Panc1 (cell line): Measurements from ENCODE around the gene KRT6A. TPM values are rescaled to one million over a fixed set of nuclear protein-coding genes. Genes with fewer than 3 reads are reported as not detected.

Experiments
- ATAC-seq: fragments of 200-7000 bp; cut with Tn5 transposase; 2 replicates; pipeline ENCODE4 v1.9.1; 2020; ENCODE audit warnings: mild to moderate bottlenecking, moderate library complexity
- BruUV-seq: library from RNA; stranded (reverse); fragments of 400-500 nt; replicated peaks from 2 replicates; lab custom pipeline; 2021; lab: Mats Ljungman, UMichigan
- CTCF ChIA-PET: fragments of 300-600 bp; sonication (Branson Sonifier 250); formaldehyde crosslinking; loops from one replicate; lab custom pipeline; 2022; ENCODE audit warnings: antibody characterized with exemption; lab: Charles Lee
- POLR2A ChIA-PET: fragments of 300-600 bp; sonication (Branson Sonifier 250); formaldehyde crosslinking; loops from one replicate; lab custom pipeline; 2022; ENCODE audit warnings: antibody characterized with exemption; lab: Charles Lee
- DNase-seq: peaks from one replicate; pipeline ENCODE4 v3.0.0-alpha.2; 2010; ENCODE audit warnings: low read depth, low spot score
- H3K27ac ChIP-seq: 2 replicates; pipeline ENCODE4 v1.5.1; 2011; ENCODE audit warnings: mild to moderate bottlenecking, low read length, inconsistent platforms
- H3K27me3 ChIP-seq: fragments of 200-500 bp; sonication (Bioruptor generic); 2 replicates; pipeline ENCODE4 v1.6.0; 2014; ENCODE audit warnings: low read length, inconsistent platforms; ENCODE audit not compliant: control insufficient read depth, insufficient read depth
- H3K36me3 ChIP-seq: fragments of 200-500 bp; sonication (Bioruptor generic); 2 replicates; pipeline ENCODE4 v1.5.1; 2014; ENCODE audit warnings: inconsistent platforms, mild to moderate bottlenecking, low read length, moderate library complexity; ENCODE audit not compliant: control insufficient read depth, insufficient read depth
- H3K4me1 ChIP-seq: 2 replicates; pipeline ENCODE4 v1.5.1; 2011; ENCODE audit warnings: inconsistent platforms, mild to moderate bottlenecking, low read length, moderate library complexity; ENCODE audit not compliant: control insufficient read depth, insufficient read depth
- H3K4me3 ChIP-seq, 2 experiments: 2 replicates each; pipeline ENCODE4 v1.5.1; 2011 to 2012; ENCODE audit warnings: low read depth in 2 of 2, low read length in 2 of 2, mild to moderate bottlenecking in 2 of 2, inconsistent platforms in 1 of 2, moderate library complexity in 1 of 2
- H3K9me3 ChIP-seq: fragments of 200-500 bp; sonication (Bioruptor generic); 2 replicates; pipeline ENCODE4 v1.5.1; 2014; ENCODE audit warnings: low read depth, mild to moderate bottlenecking, inconsistent platforms, low read length, moderate library complexity; ENCODE audit not compliant: control insufficient read depth, insufficient read depth
- POLR2AphosphoS5 ChIP-seq: IDR thresholded peaks from 2 replicates; pipeline ENCODE4 v1.6.1; 2012; ENCODE audit warnings: mild to moderate bottlenecking, low read depth, low read length, moderate library complexity
- SIN3A ChIP-seq: IDR thresholded peaks from 2 replicates; pipeline ENCODE4 v1.6.1; 2012; ENCODE audit warnings: low read depth, mild to moderate bottlenecking, low read length, moderate library complexity, borderline replicate concordance; ENCODE audit not compliant: insufficient read depth
- TCF7L2 ChIP-seq: IDR thresholded peaks from 2 replicates; pipeline ENCODE4 v1.6.1; 2011; ENCODE audit warnings: mild to moderate bottlenecking, low read depth, low read length, inconsistent platforms
- in situ Hi-C: cut with HindIII; loops from 2 replicates; pipeline ENCODE4 v1.10.0; 2016; ENCODE audit warnings: low sequenced_read_pairs, low pct_unique_long_range_greater_than_20kb
- intact Hi-C: fragments of 100-400 bp; cut with micrococcal nuclease; formaldehyde crosslinking; loops from one replicate; pipeline ENCODE4 v1.10.0; 2022; ENCODE audit not compliant: unreplicated experiment
- total RNA-seq: library from RNA; stranded (reverse); gene quantifications from one replicate; pipeline ENCODE4 v1.2.1, GENCODE V29; 2021; ENCODE audit not compliant: unreplicated experiment
- TF ChIP-seq, protein P1 (sequence below): fragments of 450-650 bp; IDR thresholded peaks from 2 replicates; pipeline ENCODE4 v1.5.1; 2017; ENCODE audit warnings: mild to moderate bottlenecking
- TF ChIP-seq, protein P2 (sequence below), 2 experiments: IDR thresholded peaks; 2 replicates each; pipeline ENCODE4 v1.6.1; 2011 to 2012; ENCODE audit warnings: low read depth in 2 of 2, control low read depth in 1 of 2, low read length in 1 of 2, mild to moderate bottlenecking in 1 of 2, moderate library complexity in 1 of 2; ENCODE audit not compliant: insufficient read depth in 1 of 2

KRT6A gene
- total RNA-seq, 1 experiment from 2014 or later: not detected

DNA sequence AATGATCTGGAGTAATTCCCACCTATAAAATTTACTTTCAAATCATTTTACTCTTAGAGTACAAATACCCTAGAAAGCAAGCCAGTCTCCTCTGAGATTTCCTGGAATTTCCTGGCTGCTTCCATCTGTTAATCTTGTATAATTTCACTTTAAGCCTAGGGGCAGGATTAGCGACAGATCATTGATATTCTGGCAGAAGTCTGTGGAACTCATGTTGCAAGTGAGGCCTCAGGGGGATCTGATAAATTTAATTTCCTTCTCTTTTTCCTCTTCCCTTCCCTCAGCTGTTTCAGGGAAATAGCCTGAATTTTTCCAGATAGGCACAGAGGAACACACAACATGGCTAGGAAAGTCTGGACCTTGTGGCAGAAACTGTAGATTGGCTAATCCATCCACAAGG, 5.9 kb upstream of the KRT6A start:
- no peaks in the 10 kb centered on the region for H3K9me3 ChIP-seq
- H3K4me1 ChIP-seq: no peaks in the 10 kb centered on the region
- in situ Hi-C loops: no loop called here
- H3K4me3 ChIP-seq: no peak overlapping the region
- DNase-seq (no peak), ATAC-seq (no peak)
- H3K27ac ChIP-seq: no peak overlapping the region
- H3K27me3 ChIP-seq: peaks cover 7% of the 10 kb centered on the region; the same call in 1 of the 2 replicates
- H3K36me3 ChIP-seq: no peaks in the 10 kb centered on the region
- TF ChIP-seq POLR2AphosphoS5 (no peak), SIN3A (no peak), TCF7L2 (no peak)
- TF ChIP-seq, protein P1, sequence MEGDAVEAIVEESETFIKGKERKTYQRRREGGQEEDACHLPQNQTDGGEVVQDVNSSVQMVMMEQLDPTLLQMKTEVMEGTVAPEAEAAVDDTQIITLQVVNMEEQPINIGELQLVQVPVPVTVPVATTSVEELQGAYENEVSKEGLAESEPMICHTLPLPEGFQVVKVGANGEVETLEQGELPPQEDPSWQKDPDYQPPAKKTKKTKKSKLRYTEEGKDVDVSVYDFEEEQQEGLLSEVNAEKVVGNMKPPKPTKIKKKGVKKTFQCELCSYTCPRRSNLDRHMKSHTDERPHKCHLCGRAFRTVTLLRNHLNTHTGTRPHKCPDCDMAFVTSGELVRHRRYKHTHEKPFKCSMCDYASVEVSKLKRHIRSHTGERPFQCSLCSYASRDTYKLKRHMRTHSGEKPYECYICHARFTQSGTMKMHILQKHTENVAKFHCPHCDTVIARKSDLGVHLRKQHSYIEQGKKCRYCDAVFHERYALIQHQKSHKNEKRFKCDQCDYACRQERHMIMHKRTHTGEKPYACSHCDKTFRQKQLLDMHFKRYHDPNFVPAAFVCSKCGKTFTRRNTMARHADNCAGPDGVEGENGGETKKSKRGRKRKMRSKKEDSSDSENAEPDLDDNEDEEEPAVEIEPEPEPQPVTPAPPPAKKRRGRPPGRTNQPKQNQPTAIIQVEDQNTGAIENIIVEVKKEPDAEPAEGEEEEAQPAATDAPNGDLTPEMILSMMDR: no peak
- TF ChIP-seq, protein P2, sequence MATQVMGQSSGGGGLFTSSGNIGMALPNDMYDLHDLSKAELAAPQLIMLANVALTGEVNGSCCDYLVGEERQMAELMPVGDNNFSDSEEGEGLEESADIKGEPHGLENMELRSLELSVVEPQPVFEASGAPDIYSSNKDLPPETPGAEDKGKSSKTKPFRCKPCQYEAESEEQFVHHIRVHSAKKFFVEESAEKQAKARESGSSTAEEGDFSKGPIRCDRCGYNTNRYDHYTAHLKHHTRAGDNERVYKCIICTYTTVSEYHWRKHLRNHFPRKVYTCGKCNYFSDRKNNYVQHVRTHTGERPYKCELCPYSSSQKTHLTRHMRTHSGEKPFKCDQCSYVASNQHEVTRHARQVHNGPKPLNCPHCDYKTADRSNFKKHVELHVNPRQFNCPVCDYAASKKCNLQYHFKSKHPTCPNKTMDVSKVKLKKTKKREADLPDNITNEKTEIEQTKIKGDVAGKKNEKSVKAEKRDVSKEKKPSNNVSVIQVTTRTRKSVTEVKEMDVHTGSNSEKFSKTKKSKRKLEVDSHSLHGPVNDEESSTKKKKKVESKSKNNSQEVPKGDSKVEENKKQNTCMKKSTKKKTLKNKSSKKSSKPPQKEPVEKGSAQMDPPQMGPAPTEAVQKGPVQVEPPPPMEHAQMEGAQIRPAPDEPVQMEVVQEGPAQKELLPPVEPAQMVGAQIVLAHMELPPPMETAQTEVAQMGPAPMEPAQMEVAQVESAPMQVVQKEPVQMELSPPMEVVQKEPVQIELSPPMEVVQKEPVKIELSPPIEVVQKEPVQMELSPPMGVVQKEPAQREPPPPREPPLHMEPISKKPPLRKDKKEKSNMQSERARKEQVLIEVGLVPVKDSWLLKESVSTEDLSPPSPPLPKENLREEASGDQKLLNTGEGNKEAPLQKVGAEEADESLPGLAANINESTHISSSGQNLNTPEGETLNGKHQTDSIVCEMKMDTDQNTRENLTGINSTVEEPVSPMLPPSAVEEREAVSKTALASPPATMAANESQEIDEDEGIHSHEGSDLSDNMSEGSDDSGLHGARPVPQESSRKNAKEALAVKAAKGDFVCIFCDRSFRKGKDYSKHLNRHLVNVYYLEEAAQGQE (IDR thresholded peaks at IDR 0.05; ENCODE audit: insufficient read depth in 1 of 2, low read depth in 2 of 2, low read length in 1 of 2): no peak
- intact Hi-C loops: no loop called here
- CTCF ChIA-PET: no interaction called here
- BruUV-seq: no TSS peak
- POLR2A ChIA-PET: no interaction called here

GRCh38 chr12:52497975-52498374, 4.9 kb upstream of the KRT6A start:
- H3K4me1 ChIP-seq: no peaks in the 10 kb centered on the region
- TF ChIP-seq TCF7L2: no peak
- TF ChIP-seq, protein P2 (IDR thresholded peaks at IDR 0.05; ENCODE audit: insufficient read depth in 1 of 2, low read depth in 2 of 2, low read length in 1 of 2): no peak
- TF ChIP-seq SIN3A: no peak
- TF ChIP-seq, protein P1: no peak
- DNase-seq: no peak
- H3K9me3 ChIP-seq: no peaks in the 10 kb centered on the region
- peaks cover 9% of the 10 kb centered on the region; the same call in 1 of the 2 replicates for H3K27me3 ChIP-seq
- in situ Hi-C loops (no loop called here), intact Hi-C loops (no loop called here)
- no peak overlapping the region for H3K4me3 ChIP-seq
- BruUV-seq: no TSS peak
- H3K27ac ChIP-seq: no peak overlapping the region
- CTCF ChIA-PET: no interaction called here
- POLR2A ChIA-PET: no interaction called here
- H3K36me3 ChIP-seq: no peaks in the 10 kb centered on the region
- ATAC-seq: no peak
